Ascending aorta (tissue), 2 donors: ENCODE results near the gene CNGA3. TPM values are rescaled to one million over a fixed set of nuclear protein-coding genes. Genes with fewer than 3 reads are reported as not detected.
A peak's percentile ranks its signal among the peaks of the same experiment; 100 is the strongest.

Experiments
- DNase-seq, 2 donors: peaks; one replicate each; pipeline ENCODE4 v3.0.0-alpha.2; 2019; ENCODE audit warnings: low spot score in 2 of 2
- H3K27ac ChIP-seq, 2 donors: fragments of 200-600 bp; sonication (generic); one replicate each; pipeline ENCODE4 v1.5.1; 2016 to 2017; ENCODE audit warnings: mild to moderate bottlenecking in 1 of 2
- H3K27me3 ChIP-seq: fragments of 200-600 bp; sonication (generic); one replicate; pipeline ENCODE4 v1.5.1; 2017
- H3K36me3 ChIP-seq, 2 donors: fragments of 200-600 bp; sonication (generic); one replicate each; pipeline ENCODE4 v1.5.1; 2016
- H3K4me1 ChIP-seq, 2 donors: fragments of 200-600 bp; sonication (generic); one replicate each; pipeline ENCODE4 v1.5.1; 2016 to 2017; ENCODE audit warnings: mild to moderate bottlenecking in 1 of 2
- H3K4me3 ChIP-seq, 2 donors: fragments of 200-600 bp; sonication (generic); one replicate each; pipeline ENCODE4 v1.5.1; 2016 to 2017; ENCODE audit warnings: mild to moderate bottlenecking in 1 of 2
- H3K9me3 ChIP-seq, 2 donors: fragments of 200-600 bp; sonication (generic); one replicate each; pipeline ENCODE4 v1.5.1; 2016
- CTCF ChIP-seq, 3 experiments: fragments of 200-600 bp in 2 of 3; fragments of 450-650 bp in 1 of 3; sonication (generic) in 2 of 3; IDR thresholded peaks; one replicate each; pipeline ENCODE4 v1.5.1; 2016 to 2019; ENCODE audit warnings: antibody characterized with exemption in 3 of 3, mild to moderate bottlenecking in 1 of 3, moderate library complexity in 1 of 3
- intact Hi-C: fragments of 100-400 bp; cut with DNase I; formaldehyde crosslinking; loops from one replicate; pipeline ENCODE4 v1.15.1; 2023
- total RNA-seq: library from RNA; depleted of rRNA; stranded (reverse); fragments of >200 nt; gene quantifications from one replicate; pipeline ENCODE4 v1.1.0, GENCODE V29; 2016

CNGA3 gene
- total RNA-seq, 1 donor from 2014 or later = not detected

DNA sequence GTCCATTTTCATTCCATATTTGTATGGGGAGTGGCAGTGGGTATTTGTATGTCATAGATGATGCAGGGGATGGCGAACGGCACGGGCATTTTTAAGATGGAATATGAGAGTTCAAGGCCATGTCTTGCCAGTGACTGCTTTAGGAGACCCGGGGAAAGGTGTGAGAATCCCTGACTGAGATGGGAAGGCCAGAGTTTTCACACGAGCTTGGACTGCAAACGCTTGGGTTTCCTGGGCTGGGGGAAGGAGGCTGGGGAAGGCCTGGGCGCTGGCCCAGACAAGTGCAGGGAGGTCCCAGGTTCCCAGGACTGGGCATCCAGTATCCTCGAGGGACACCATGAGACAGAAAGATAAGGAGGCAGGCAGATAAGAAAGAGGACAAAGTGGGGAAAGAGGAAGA, 35.2 kb downstream of the CNGA3 start:
- no peak for TF ChIP-seq CTCF (IDR thresholded peaks at IDR 0.05)
- Histone ChIP-seq H3K27me3 (no peaks in the 10 kb centered on the region), H3K27ac (no peak overlapping the region), H3K36me3 (no peaks in the 10 kb centered on the region), H3K4me3 (no peak overlapping the region), H3K4me1 (no peaks in the 10 kb centered on the region), H3K9me3 (no peaks in the 10 kb centered on the region)
- DNase-seq = peak in 1 of 2 donors; percentile 39
- intact Hi-C loops = loop anchor here (10.0 kb wide), 1 partner anchor 687 kb away; no protein-coding TSS in a partner anchor

DNA sequence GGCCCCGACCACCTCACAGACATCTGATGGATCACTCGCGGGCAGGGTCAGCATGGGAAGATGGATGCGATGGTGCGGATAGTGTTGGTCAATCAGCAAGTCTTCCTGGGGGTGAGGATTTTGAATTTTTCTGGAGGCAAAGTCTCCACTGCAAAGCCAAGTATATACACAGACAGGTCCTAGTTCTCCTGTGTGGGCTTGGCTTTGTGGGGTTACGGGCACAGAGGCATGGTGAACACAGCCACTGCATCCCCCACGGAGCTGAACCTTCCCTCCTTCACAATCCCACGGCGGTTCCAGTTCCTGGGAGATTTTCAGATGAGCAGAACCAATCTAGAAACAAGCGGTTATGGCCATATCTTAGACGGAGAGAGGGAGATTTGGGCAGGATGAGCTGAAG, 35.8 kb downstream of the CNGA3 start:
- DNase-seq = peak in 1 of 2 donors; percentile 50
- no peaks in the 10 kb centered on the region for H3K36me3 ChIP-seq
- H3K4me1 ChIP-seq = no peaks in the 10 kb centered on the region
- H3K27ac ChIP-seq = no peak overlapping the region
- TF ChIP-seq CTCF (IDR thresholded peaks at IDR 0.05) = no peak
- no peaks in the 10 kb centered on the region for H3K27me3 ChIP-seq
- intact Hi-C loops = loop anchor here (10.0 kb wide), 1 partner anchor 687 kb away; no protein-coding TSS in a partner anchor
- no peak overlapping the region for H3K4me3 ChIP-seq
- H3K9me3 ChIP-seq = no peaks in the 10 kb centered on the region

GRCh38 chr2:98382739-98383138, 36.5 kb downstream of the CNGA3 start:
- H3K36me3 ChIP-seq = no peaks in the 10 kb centered on the region
- no peaks in the 10 kb centered on the region for H3K9me3 ChIP-seq
- H3K27ac ChIP-seq = no peak overlapping the region
- TF ChIP-seq CTCF (IDR thresholded peaks at IDR 0.05) = no peak
- H3K4me3 ChIP-seq = no peak overlapping the region
- no peaks in the 10 kb centered on the region for H3K4me1 ChIP-seq
- no peak for DNase-seq
- H3K27me3 ChIP-seq = no peaks in the 10 kb centered on the region
- intact Hi-C loops = loop anchor here (10.0 kb wide), 1 partner anchor 688 kb away; no protein-coding TSS in a partner anchor

DNA sequence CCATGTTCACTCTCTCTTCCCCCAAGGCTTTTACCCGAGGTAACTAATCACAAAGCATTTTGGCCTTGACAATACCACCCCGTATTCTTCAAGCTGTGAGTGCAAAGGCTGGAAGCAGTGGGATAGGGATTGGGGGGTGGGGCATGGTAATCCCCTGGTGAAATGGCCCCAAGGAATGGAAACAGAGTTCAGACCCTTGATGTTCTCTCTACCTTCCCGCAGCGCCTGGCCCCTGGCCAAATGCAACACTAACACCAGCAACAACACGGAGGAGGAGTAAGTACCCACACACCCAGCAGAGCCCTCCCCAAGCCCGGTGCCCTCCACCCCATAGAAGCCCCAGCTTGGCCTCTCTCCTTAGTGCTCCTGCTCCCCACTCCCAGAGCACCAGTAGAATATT, 36.9 kb downstream of the CNGA3 start:
- Histone ChIP-seq H3K4me3 (no peak overlapping the region), H3K27me3 (no peaks in the 10 kb centered on the region), H3K9me3 (no peaks in the 10 kb centered on the region), H3K27ac (no peak overlapping the region), H3K4me1 (no peaks in the 10 kb centered on the region), H3K36me3 (no peaks in the 10 kb centered on the region)
- intact Hi-C loops = loop anchor here (10.0 kb wide), 1 partner anchor 688 kb away; no protein-coding TSS in a partner anchor
- no peak for TF ChIP-seq CTCF (IDR thresholded peaks at IDR 0.05)
- no peak for DNase-seq

DNA sequence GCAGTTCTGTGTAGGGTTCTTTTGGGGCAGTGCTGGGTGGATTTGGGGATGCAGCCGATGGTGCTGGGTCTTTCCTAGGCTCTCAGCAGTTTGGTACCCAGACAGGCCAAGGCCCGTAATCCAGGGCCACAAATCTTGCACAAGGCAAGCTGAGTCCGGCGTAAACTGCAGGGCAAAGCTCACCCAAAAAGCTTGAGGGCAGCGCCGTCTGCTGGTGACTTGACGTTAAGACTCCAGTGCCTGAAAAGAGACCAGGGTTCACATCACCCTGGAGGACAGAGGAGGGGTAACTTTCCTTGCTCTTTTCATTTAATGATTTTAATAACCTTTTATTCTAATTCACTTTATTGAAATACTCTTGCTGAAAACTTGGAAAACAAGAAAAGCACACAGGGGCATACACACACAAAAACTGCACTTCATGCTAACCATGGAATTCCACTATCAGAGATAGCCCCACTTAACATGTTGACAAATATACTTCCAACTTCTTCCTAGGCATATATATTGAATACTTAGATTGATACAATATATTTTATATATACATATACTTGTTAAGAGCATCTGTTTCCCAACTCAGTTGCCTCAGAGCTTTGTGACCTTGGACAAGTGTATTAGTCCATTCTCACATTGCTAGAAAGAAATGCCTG, 38.9 kb downstream of the CNGA3 start:
- no peak overlapping the region for H3K27ac ChIP-seq
- no peaks in the 10 kb centered on the region for H3K36me3 ChIP-seq
- peak in 1 of 2 donors; percentile 78 for DNase-seq
- no peaks in the 10 kb centered on the region for H3K9me3 ChIP-seq
- no peak overlapping the region for H3K4me3 ChIP-seq
- peak; percentile 86 to 92 (median 90) for TF ChIP-seq CTCF (IDR thresholded peaks at IDR 0.05)
- no peaks in the 10 kb centered on the region for H3K27me3 ChIP-seq
- intact Hi-C loops = loop anchor here (1.0 to 10.0 kb wide), 2 partner anchors 579 to 690 kb away; no protein-coding TSS in a partner anchor
- H3K4me1 ChIP-seq = no peaks in the 10 kb centered on the region
